ENCODE results near the gene RAB1B. TPM values are rescaled to one million over a fixed set of nuclear protein-coding genes. Genes with fewer than 3 reads are reported as not detected.

Gene RAB1B
- total RNA-seq, 1 donor: 75.3 TPM

GRCh38 chr11:66228521-66228920 is 39.9 kb upstream of the RAB1B start:
- Histone ChIP-seq H3K9me3 (ENCODE audit: low read depth, low read length) (no peaks in the 10 kb centered on the region), H3K4me2 (ENCODE audit: insufficient read depth, low read length) (no peak overlapping the region), H3K36me3 (ENCODE audit: insufficient read depth, low read length) (peaks cover 59% of the 10 kb centered on the region), H4K20me1 (ENCODE audit: insufficient read depth, low read length) (peaks cover under 1% of the 10 kb centered on the region), H3K79me2 (ENCODE audit: insufficient read depth, low read length) (no peaks in the 10 kb centered on the region), H3K27ac (ENCODE audit: low read depth, low read length) (no peak overlapping the region), H3K4me3 (ENCODE audit: insufficient read depth, low read length) (no peak overlapping the region), H3K27me3 (ENCODE audit: insufficient read depth, low read length) (no peaks in the 10 kb centered on the region), H3K4me1 (ENCODE audit: insufficient read depth, low read length) (no peaks in the 10 kb centered on the region), H2AFZ (ENCODE audit: low read length) (no peak overlapping the region)
- DNase-seq (ENCODE audit: insufficient read length, low spot score, missing footprints): no peak
- no peak for TF ChIP-seq CTCF (IDR thresholded peaks at IDR 0.05; ENCODE audit: extremely low read depth, low read depth, low read length)

- peaks cover 59% of the 10 kb centered on the region for H3K36me3 ChIP-seq (ENCODE audit: insufficient read depth, low read length)
- no peak overlapping the region for H2AFZ ChIP-seq (ENCODE audit: low read length)
- peak; percentile 17 for DNase-seq (ENCODE audit: insufficient read length, low spot score, missing footprints)
- no peak for TF ChIP-seq CTCF (IDR thresholded peaks at IDR 0.05; ENCODE audit: extremely low read depth, low read depth, low read length)
- no peak overlapping the region for H3K27ac ChIP-seq (ENCODE audit: low read depth, low read length)
- no peak overlapping the region for H3K4me3 ChIP-seq (ENCODE audit: insufficient read depth, low read length)
- H4K20me1 ChIP-seq (ENCODE audit: insufficient read depth, low read length): no peaks in the 10 kb centered on the region
- no peaks in the 10 kb centered on the region for H3K27me3 ChIP-seq (ENCODE audit: insufficient read depth, low read length)
- H3K9me3 ChIP-seq (ENCODE audit: low read depth, low read length): no peaks in the 10 kb centered on the region
- no peaks in the 10 kb centered on the region for H3K4me1 ChIP-seq (ENCODE audit: insufficient read depth, low read length)
- H3K79me2 ChIP-seq (ENCODE audit: insufficient read depth, low read length): no peaks in the 10 kb centered on the region
- H3K4me2 ChIP-seq (ENCODE audit: insufficient read depth, low read length): no peak overlapping the region
Observed at GRCh38 chr11:66230156-66230555, 38.3 kb upstream of the RAB1B start.

GRCh38 chr11:66230978-66231377 is 37.5 kb upstream of the RAB1B start:
- Histone ChIP-seq H3K4me1 (ENCODE audit: insufficient read depth, low read length) (no peaks in the 10 kb centered on the region), H2AFZ (ENCODE audit: low read length) (no peak overlapping the region), H3K4me2 (ENCODE audit: insufficient read depth, low read length) (no peak overlapping the region), H3K36me3 (ENCODE audit: insufficient read depth, low read length) (peaks cover 62% of the 10 kb centered on the region), H4K20me1 (ENCODE audit: insufficient read depth, low read length) (no peaks in the 10 kb centered on the region), H3K9me3 (ENCODE audit: low read depth, low read length) (no peaks in the 10 kb centered on the region), H3K4me3 (ENCODE audit: insufficient read depth, low read length) (no peak overlapping the region), H3K27ac (ENCODE audit: low read depth, low read length) (no peak overlapping the region), H3K27me3 (ENCODE audit: insufficient read depth, low read length) (no peaks in the 10 kb centered on the region), H3K79me2 (ENCODE audit: insufficient read depth, low read length) (no peaks in the 10 kb centered on the region)
- no peak for TF ChIP-seq CTCF (IDR thresholded peaks at IDR 0.05; ENCODE audit: extremely low read depth, low read depth, low read length)
- peak; percentile 69 for DNase-seq (ENCODE audit: insufficient read length, low spot score, missing footprints)

GRCh38 chr11:66231561-66231960 is 36.9 kb upstream of the RAB1B start:
- Histone ChIP-seq H3K27me3 (ENCODE audit: insufficient read depth, low read length) (no peaks in the 10 kb centered on the region), H4K20me1 (ENCODE audit: insufficient read depth, low read length) (no peaks in the 10 kb centered on the region), H2AFZ (ENCODE audit: low read length) (no peak overlapping the region), H3K9me3 (ENCODE audit: low read depth, low read length) (no peaks in the 10 kb centered on the region), H3K36me3 (ENCODE audit: insufficient read depth, low read length) (peaks cover 68% of the 10 kb centered on the region), H3K4me2 (ENCODE audit: insufficient read depth, low read length) (no peak overlapping the region), H3K27ac (ENCODE audit: low read depth, low read length) (no peak overlapping the region), H3K79me2 (ENCODE audit: insufficient read depth, low read length) (no peaks in the 10 kb centered on the region), H3K4me3 (ENCODE audit: insufficient read depth, low read length) (no peak overlapping the region), H3K4me1 (ENCODE audit: insufficient read depth, low read length) (no peaks in the 10 kb centered on the region)
- DNase-seq (ENCODE audit: insufficient read length, low spot score, missing footprints): peak; percentile 77
- TF ChIP-seq CTCF (IDR thresholded peaks at IDR 0.05; ENCODE audit: extremely low read depth, low read depth, low read length): no peak
